Activated T-cell treated with anti-CD3 and anti-CD28 coated beads, Interleukin-2, amount 50 U/mL, for 72 hours (primary cell): ENCODE measurements around the gene CHIC1. TPM values are rescaled to one million over a fixed set of nuclear protein-coding genes. Genes with fewer than 3 reads are reported as not detected.
"Not testable (repeated sequence)": the region's sequence is repeated elsewhere in the genome, so short reads cannot be mapped to it uniquely, and the experiment has no call there.

ENCODE experiments used
- ATAC-seq, 2 donors: fragments of 150-1000 bp; cut with Tn5 transposase; replicated peaks in 1 of 2; 2 replicates each; pipeline ENCODE4 v1.10.0; 2021; ENCODE audit warnings: moderate library complexity in 2 of 2, mild to moderate bottlenecking in 1 of 2
- DNase-seq, 2 donors: peaks; one replicate each; pipeline ENCODE4 v3.0.0; 2021 to 2022; ENCODE audit warnings: mixed read lengths in 1 of 2
- H3K27ac Mint-ChIP-seq: one replicate; pipeline ENCODE4 v1.8.0; 2022; ENCODE audit warnings: mild to moderate bottlenecking, moderate library complexity, mixed read lengths
- H3K27me3 Mint-ChIP-seq: one replicate; pipeline ENCODE4 v1.8.0; 2022; ENCODE audit warnings: low read depth, mixed read lengths
- H3K36me3 Mint-ChIP-seq, 2 donors: one replicate each; pipeline ENCODE4 v1.8.0; 2022; ENCODE audit warnings: mixed read lengths in 2 of 2, mild to moderate bottlenecking in 1 of 2; ENCODE audit not compliant: insufficient read depth in 2 of 2
- H3K4me1 Mint-ChIP-seq: one replicate; pipeline ENCODE4 v1.8.0; 2022; ENCODE audit warnings: low read depth, mixed read lengths
- H3K4me3 Mint-ChIP-seq, 2 donors: one replicate each; pipeline ENCODE4 v1.8.0; 2022; ENCODE audit warnings: mild to moderate bottlenecking in 2 of 2, mixed read lengths in 2 of 2, moderate library complexity in 2 of 2
- H3K9me3 Mint-ChIP-seq, 2 donors: one replicate each; pipeline ENCODE4 v1.8.0; 2022; ENCODE audit warnings: mixed read lengths in 2 of 2
- total RNA-seq, 2 donors: library from RNA; stranded (reverse); gene quantifications; one replicate each; pipeline ENCODE4 v1.2.3, GENCODE V29; 2022

CHIC1 gene
- total RNA-seq, 2 donors from 2014 or later, result 6.0 to 6.4 TPM

- not testable (repeated sequence) for DNase-seq, H3K27me3 Mint-ChIP-seq, H3K27ac Mint-ChIP-seq, H3K4me3 Mint-ChIP-seq, H3K4me1 Mint-ChIP-seq, ATAC-seq
- H3K9me3 Mint-ChIP-seq, result peaks cover 9 to 21% of the 10 kb centered on the region in 2 donors
- H3K36me3 Mint-ChIP-seq, result peaks cover 32 to 48% of the 10 kb centered on the region in 2 donors
These were observed 78.7 kb downstream of the CHIC1 start for GRCh38 chrX:73641669-73642068.

- Mint-ChIP-seq H3K4me3 (no peak overlapping the region), H3K4me1 (no peaks in the 10 kb centered on the region), H3K27ac (no peak overlapping the region), H3K27me3 (no peaks in the 10 kb centered on the region), H3K36me3 (peaks cover 11 to 29% of the 10 kb centered on the region in 2 donors), H3K9me3 (peaks cover 8 to 11% of the 10 kb centered on the region in 2 donors)
- DNase-seq (no peak), ATAC-seq (no peak)
These were observed 84.2 kb downstream of the CHIC1 start for GRCh38 chrX:73647212-73647611.

- no peak overlapping the region for H3K4me3 Mint-ChIP-seq
- no peaks in the 10 kb centered on the region for H3K27me3 Mint-ChIP-seq
- peaks cover 8 to 11% of the 10 kb centered on the region in 2 donors for H3K9me3 Mint-ChIP-seq
- H3K4me1 Mint-ChIP-seq, result no peaks in the 10 kb centered on the region
- no peak overlapping the region for H3K27ac Mint-ChIP-seq
- DNase-seq (no peak), ATAC-seq (no peak)
- peaks cover 11 to 29% of the 10 kb centered on the region in 2 donors for H3K36me3 Mint-ChIP-seq
These were observed 84.8 kb downstream of the CHIC1 start for GRCh38 chrX:73647632-73648322.

- H3K4me3 Mint-ChIP-seq, result not testable (repeated sequence)
These were observed 98.3 kb downstream of the CHIC1 start for GRCh38 chrX:73661322-73661721.

GRCh38 chrX:73668779-73669178 lies 105.8 kb downstream of the CHIC1 start:
- H3K36me3 Mint-ChIP-seq, result peaks cover 8 to 14% of the 10 kb centered on the region in 2 donors
- ATAC-seq, result no peak
- DNase-seq, result no peak
- peaks cover 6 to 7% of the 10 kb centered on the region in 2 donors for H3K9me3 Mint-ChIP-seq
- H3K4me3 Mint-ChIP-seq, result no peak overlapping the region
- no peaks in the 10 kb centered on the region for H3K4me1 Mint-ChIP-seq
- no peaks in the 10 kb centered on the region for H3K27me3 Mint-ChIP-seq
- no peak overlapping the region for H3K27ac Mint-ChIP-seq

More at GRCh38 chrX:73661322-73661721, 98.3 kb downstream of the CHIC1 start:
- DNase-seq, H3K27ac Mint-ChIP-seq, ATAC-seq, H3K27me3 Mint-ChIP-seq, H3K9me3 Mint-ChIP-seq, H3K4me1 Mint-ChIP-seq: not testable (repeated sequence)
- H3K36me3 Mint-ChIP-seq, result peaks cover 10 to 16% of the 10 kb centered on the region in 2 donors

- H3K4me3 Mint-ChIP-seq, result no peak overlapping the region
- H3K36me3 Mint-ChIP-seq, result peaks cover 2% of the 10 kb centered on the region in 2 donors
- H3K4me1 Mint-ChIP-seq, result no peaks in the 10 kb centered on the region
- no peak overlapping the region for H3K27ac Mint-ChIP-seq
- DNase-seq (no peak), ATAC-seq (no peak)
- peaks cover 11% of the 10 kb centered on the region for H3K27me3 Mint-ChIP-seq
- H3K9me3 Mint-ChIP-seq, result peaks cover 0 to under 1% of the 10 kb centered on the region in 2 donors
These were observed 118.4 kb downstream of the CHIC1 start for GRCh38 chrX:73681408-73681807.

- no peak overlapping the region for H3K4me3 Mint-ChIP-seq
- H3K36me3 Mint-ChIP-seq, result peaks cover 0 to 4% of the 10 kb centered on the region in 2 donors
These were observed 120.4 kb downstream of the CHIC1 start for GRCh38 chrX:73683236-73683859.

GRCh38 chrX:73707014-73707413 lies 144.0 kb downstream of the CHIC1 start:
- not testable (repeated sequence) for DNase-seq, H3K4me3 Mint-ChIP-seq, ATAC-seq, H3K4me1 Mint-ChIP-seq, H3K27me3 Mint-ChIP-seq, H3K27ac Mint-ChIP-seq, H3K36me3 Mint-ChIP-seq
- peaks cover 7 to 20% of the 10 kb centered on the region in 2 donors for H3K9me3 Mint-ChIP-seq

More at GRCh38 chrX:73683236-73683859, 120.4 kb downstream of the CHIC1 start:
- peaks cover 0 to 2% of the 10 kb centered on the region in 2 donors for H3K9me3 Mint-ChIP-seq
- no peaks in the 10 kb centered on the region for H3K4me1 Mint-ChIP-seq
- no peak overlapping the region for H3K27ac Mint-ChIP-seq
- ATAC-seq (no peak), DNase-seq (no peak)
- peaks cover 11% of the 10 kb centered on the region for H3K27me3 Mint-ChIP-seq

- H3K36me3 Mint-ChIP-seq, result peaks cover 0 to 1% of the 10 kb centered on the region in 2 donors
- DNase-seq (no peak), ATAC-seq (no peak)
- no peak overlapping the region for H3K27ac Mint-ChIP-seq
- no peaks in the 10 kb centered on the region for H3K4me1 Mint-ChIP-seq
- peaks cover 0 to 1% of the 10 kb centered on the region in 2 donors for H3K9me3 Mint-ChIP-seq
- no peak overlapping the region for H3K4me3 Mint-ChIP-seq
- peaks cover 42% of the 10 kb centered on the region for H3K27me3 Mint-ChIP-seq
These were observed 165.6 kb downstream of the CHIC1 start for GRCh38 chrX:73728602-73729001.

Other genes with a start within 250 kb of the CHIC1 start
- gene CDX4, start 116.1 kb upstream of the CHIC1 start, total RNA-seq, result not detected